Measurements from ENCODE around the gene GH2. TPM values are rescaled to one million over a fixed set of nuclear protein-coding genes. Genes with fewer than 3 reads are reported as not detected.
A peak's percentile ranks its signal among the peaks of the same experiment; 100 is the strongest.

GH2 gene
- total RNA-seq, 1 donor from 2014 or later: not detected

- FAIRE-seq: no peak
These were observed 39.0 kb downstream of the GH2 start, which contains the start of gene SMARCD2 for GRCh38 chr17:63842540-63843386. TSS of gene SMARCD2 (minus strand) at chr17:63842685. CDS start at chr17:63842674, 11 bp downstream.

GRCh38 chr17:63842173-63842539, 39.6 kb downstream of the GH2 start:
- DNase-seq (ENCODE audit: low spot score in 2 of 2) (no peak), FAIRE-seq (no peak)

More at GRCh38 chr17:63842540-63843386, 39.0 kb downstream of the GH2 start, which contains the start of gene SMARCD2:
- DNase-seq (ENCODE audit: low spot score in 2 of 2): peak; percentile 93 to 96

GRCh38 chr17:63841350-63842172, 40.2 kb downstream of the GH2 start:
- DNase-seq (ENCODE audit: low spot score in 2 of 2) (no peak), FAIRE-seq (no peak)

- FAIRE-seq: no peak
- no peak for DNase-seq (ENCODE audit: low spot score in 2 of 2)
These were observed 41.0 kb downstream of the GH2 start for GRCh38 chr17:63840591-63841349.

GRCh38 chr17:63838631-63839171, 43.0 kb downstream of the GH2 start:
- DNase-seq (ENCODE audit: low spot score in 2 of 2) (peak; percentile 50 to 57), FAIRE-seq (no peak)

GRCh38 chr17:63837962-63838600, 43.7 kb downstream of the GH2 start:
- FAIRE-seq: no peak
- no peak for DNase-seq (ENCODE audit: low spot score in 2 of 2)

- DNase-seq (ENCODE audit: low spot score in 2 of 2): no peak
- FAIRE-seq: no peak
These were observed 44.3 kb downstream of the GH2 start for GRCh38 chr17:63837480-63837879.

GRCh38 chr17:63836811-63837210, 44.9 kb downstream of the GH2 start:
- DNase-seq (ENCODE audit: low spot score in 2 of 2) (no peak), FAIRE-seq (no peak)

- FAIRE-seq (no peak), DNase-seq (ENCODE audit: low spot score in 2 of 2) (no peak)
These were observed 46.5 kb downstream of the GH2 start for GRCh38 chr17:63835167-63835720.

- FAIRE-seq: no peak
- peak in 1 of 2 donors; percentile 66 for DNase-seq (ENCODE audit: low spot score in 2 of 2)
These were observed 47.1 kb downstream of the GH2 start for GRCh38 chr17:63834431-63835166.

- FAIRE-seq: no peak
- no peak for DNase-seq (ENCODE audit: low spot score in 2 of 2)
These were observed 47.9 kb downstream of the GH2 start for GRCh38 chr17:63833741-63834373.

- DNase-seq (ENCODE audit: low spot score in 2 of 2): no peak
- FAIRE-seq: no peak
These were observed 48.6 kb downstream of the GH2 start for GRCh38 chr17:63833026-63833740.

- no peak for FAIRE-seq
- no peak for DNase-seq (ENCODE audit: low spot score in 2 of 2)
These were observed 49.3 kb downstream of the GH2 start for GRCh38 chr17:63832455-63832854.

- no peak for DNase-seq (ENCODE audit: low spot score in 2 of 2)
- no peak for FAIRE-seq
These were observed 49.7 kb downstream of the GH2 start for GRCh38 chr17:63832014-63832413.

GRCh38 chr17:63831505-63831904, 50.2 kb downstream of the GH2 start:
- DNase-seq (ENCODE audit: low spot score in 2 of 2) (no peak), FAIRE-seq (no peak)

GRCh38 chr17:63830904-63831491, 50.7 kb downstream of the GH2 start:
- FAIRE-seq (no peak), DNase-seq (ENCODE audit: low spot score in 2 of 2) (no peak)

GRCh38 chr17:63830278-63830677, 51.5 kb downstream of the GH2 start:
- FAIRE-seq: no peak
- DNase-seq (ENCODE audit: low spot score in 2 of 2): no peak

All from frontal cortex (tissue), 4 donors.